ENCODE measurements around the gene ZNF385B. TPM values are rescaled to one million over a fixed set of nuclear protein-coding genes. Genes with fewer than 3 reads are reported as not detected.

Gene ZNF385B
- total RNA-seq, 1 experiment from 2014 or later = 2.2 TPM

DNA sequence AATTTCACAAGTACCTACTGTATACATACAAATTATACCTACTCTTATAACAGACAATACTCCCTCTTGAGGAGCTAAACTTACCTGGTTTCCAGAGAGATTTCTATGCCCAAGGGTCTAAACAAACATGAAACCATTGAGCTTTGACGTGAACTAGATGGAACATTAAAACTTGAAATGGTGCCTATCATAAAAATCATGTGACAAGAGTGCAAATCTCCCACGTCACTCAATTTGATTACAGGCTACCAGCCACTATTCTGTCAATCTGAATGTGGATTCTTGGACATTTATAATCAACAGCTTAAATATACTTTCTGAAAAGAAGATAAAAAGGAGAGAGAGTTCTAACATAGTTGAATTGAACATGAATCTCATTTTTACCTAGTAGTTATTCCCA, 299.7 kb downstream of the ZNF385B start:
- ChIA-PET CTCF (no interaction called here), POLR2A (no interaction called here)
- no peak for ATAC-seq
- H3K36me3 Mint-ChIP-seq = no peaks in the 10 kb centered on the region
- H3K4me3 Mint-ChIP-seq = no peak overlapping the region
- no peak for DNase-seq (ENCODE audit: low spot score)
- peaks cover 11% of the 10 kb centered on the region for H3K4me1 Mint-ChIP-seq
- H3K27me3 Mint-ChIP-seq (ENCODE audit: low read depth) = peaks cover 69% of the 10 kb centered on the region
- H3K9me3 Mint-ChIP-seq = no peaks in the 10 kb centered on the region
- no peak overlapping the region for H3K27ac Mint-ChIP-seq
- TF ChIP-seq, protein P1, sequence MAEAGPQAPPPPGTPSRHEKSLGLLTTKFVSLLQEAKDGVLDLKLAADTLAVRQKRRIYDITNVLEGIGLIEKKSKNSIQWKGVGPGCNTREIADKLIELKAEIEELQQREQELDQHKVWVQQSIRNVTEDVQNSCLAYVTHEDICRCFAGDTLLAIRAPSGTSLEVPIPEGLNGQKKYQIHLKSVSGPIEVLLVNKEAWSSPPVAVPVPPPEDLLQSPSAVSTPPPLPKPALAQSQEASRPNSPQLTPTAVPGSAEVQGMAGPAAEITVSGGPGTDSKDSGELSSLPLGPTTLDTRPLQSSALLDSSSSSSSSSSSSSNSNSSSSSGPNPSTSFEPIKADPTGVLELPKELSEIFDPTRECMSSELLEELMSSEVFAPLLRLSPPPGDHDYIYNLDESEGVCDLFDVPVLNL (CRISPR knock-in tag; IDR thresholded peaks at IDR 0.05; ENCODE audit: borderline replicate concordance, low read depth) = no peak
- TF ChIP-seq ZMAT4 (CRISPR knock-in tag; IDR thresholded peaks at IDR 0.05) (no peak), ZNF121 (CRISPR knock-in tag; IDR thresholded peaks at IDR 0.05) (no peak), STAT6 (CRISPR knock-in tag; conservative IDR thresholded peaks at IDR 0.05; ENCODE audit: low read depth) (no peak), FOXP1 (CRISPR knock-in tag; IDR thresholded peaks at IDR 0.05; ENCODE audit: borderline replicate concordance) (no peak), GRHL2 (CRISPR knock-in tag; IDR thresholded peaks at IDR 0.05; ENCODE audit: insufficient replicate concordance, severe bottlenecking) (no peak), ATF1 (CRISPR knock-in tag; IDR thresholded peaks at IDR 0.05) (no peak), IRF1 (CRISPR knock-in tag; IDR thresholded peaks at IDR 0.05) (no peak), SOX15 (CRISPR knock-in tag; IDR thresholded peaks at IDR 0.05) (no peak), GABPB1 (CRISPR knock-in tag; IDR thresholded peaks at IDR 0.05) (no peak), USF2 (CRISPR knock-in tag; IDR thresholded peaks at IDR 0.05) (no peak), ZNF532 (CRISPR knock-in tag; IDR thresholded peaks at IDR 0.05; ENCODE audit: borderline replicate concordance) (no peak), RELA (CRISPR knock-in tag; IDR thresholded peaks at IDR 0.05; ENCODE audit: borderline replicate concordance) (no peak)
- TF ChIP-seq, protein P2, sequence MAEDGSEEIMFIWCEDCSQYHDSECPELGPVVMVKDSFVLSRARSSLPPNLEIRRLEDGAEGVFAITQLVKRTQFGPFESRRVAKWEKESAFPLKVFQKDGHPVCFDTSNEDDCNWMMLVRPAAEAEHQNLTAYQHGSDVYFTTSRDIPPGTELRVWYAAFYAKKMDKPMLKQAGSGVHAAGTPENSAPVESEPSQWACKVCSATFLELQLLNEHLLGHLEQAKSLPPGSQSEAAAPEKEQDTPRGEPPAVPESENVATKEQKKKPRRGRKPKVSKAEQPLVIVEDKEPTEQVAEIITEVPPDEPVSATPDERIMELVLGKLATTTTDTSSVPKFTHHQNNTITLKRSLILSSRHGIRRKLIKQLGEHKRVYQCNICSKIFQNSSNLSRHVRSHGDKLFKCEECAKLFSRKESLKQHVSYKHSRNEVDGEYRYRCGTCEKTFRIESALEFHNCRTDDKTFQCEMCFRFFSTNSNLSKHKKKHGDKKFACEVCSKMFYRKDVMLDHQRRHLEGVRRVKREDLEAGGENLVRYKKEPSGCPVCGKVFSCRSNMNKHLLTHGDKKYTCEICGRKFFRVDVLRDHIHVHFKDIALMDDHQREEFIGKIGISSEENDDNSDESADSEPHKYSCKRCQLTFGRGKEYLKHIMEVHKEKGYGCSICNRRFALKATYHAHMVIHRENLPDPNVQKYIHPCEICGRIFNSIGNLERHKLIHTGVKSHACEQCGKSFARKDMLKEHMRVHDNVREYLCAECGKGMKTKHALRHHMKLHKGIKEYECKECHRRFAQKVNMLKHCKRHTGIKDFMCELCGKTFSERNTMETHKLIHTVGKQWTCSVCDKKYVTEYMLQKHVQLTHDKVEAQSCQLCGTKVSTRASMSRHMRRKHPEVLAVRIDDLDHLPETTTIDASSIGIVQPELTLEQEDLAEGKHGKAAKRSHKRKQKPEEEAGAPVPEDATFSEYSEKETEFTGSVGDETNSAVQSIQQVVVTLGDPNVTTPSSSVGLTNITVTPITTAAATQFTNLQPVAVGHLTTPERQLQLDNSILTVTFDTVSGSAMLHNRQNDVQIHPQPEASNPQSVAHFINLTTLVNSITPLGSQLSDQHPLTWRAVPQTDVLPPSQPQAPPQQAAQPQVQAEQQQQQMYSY (CRISPR knock-in tag; IDR thresholded peaks at IDR 0.05) = no peak
- TF ChIP-seq, protein P3, sequence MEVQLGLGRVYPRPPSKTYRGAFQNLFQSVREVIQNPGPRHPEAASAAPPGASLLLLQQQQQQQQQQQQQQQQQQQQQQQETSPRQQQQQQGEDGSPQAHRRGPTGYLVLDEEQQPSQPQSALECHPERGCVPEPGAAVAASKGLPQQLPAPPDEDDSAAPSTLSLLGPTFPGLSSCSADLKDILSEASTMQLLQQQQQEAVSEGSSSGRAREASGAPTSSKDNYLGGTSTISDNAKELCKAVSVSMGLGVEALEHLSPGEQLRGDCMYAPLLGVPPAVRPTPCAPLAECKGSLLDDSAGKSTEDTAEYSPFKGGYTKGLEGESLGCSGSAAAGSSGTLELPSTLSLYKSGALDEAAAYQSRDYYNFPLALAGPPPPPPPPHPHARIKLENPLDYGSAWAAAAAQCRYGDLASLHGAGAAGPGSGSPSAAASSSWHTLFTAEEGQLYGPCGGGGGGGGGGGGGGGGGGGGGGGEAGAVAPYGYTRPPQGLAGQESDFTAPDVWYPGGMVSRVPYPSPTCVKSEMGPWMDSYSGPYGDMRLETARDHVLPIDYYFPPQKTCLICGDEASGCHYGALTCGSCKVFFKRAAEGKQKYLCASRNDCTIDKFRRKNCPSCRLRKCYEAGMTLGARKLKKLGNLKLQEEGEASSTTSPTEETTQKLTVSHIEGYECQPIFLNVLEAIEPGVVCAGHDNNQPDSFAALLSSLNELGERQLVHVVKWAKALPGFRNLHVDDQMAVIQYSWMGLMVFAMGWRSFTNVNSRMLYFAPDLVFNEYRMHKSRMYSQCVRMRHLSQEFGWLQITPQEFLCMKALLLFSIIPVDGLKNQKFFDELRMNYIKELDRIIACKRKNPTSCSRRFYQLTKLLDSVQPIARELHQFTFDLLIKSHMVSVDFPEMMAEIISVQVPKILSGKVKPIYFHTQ (CRISPR knock-in tag; IDR thresholded peaks at IDR 0.05) = no peak
- TF ChIP-seq, protein P4, sequence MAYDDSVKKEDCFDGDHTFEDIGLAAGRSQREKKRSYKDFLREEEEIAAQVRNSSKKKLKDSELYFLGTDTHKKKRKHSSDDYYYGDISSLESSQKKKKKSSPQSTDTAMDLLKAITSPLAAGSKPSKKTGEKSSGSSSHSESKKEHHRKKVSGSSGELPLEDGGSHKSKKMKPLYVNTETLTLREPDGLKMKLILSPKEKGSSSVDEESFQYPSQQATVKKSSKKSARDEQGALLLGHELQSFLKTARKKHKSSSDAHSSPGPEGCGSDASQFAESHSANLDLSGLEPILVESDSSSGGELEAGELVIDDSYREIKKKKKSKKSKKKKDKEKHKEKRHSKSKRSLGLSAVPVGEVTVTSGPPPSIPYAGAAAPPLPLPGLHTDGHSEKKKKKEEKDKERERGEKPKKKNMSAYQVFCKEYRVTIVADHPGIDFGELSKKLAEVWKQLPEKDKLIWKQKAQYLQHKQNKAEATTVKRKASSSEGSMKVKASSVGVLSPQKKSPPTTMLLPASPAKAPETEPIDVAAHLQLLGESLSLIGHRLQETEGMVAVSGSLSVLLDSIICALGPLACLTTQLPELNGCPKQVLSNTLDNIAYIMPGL (CRISPR knock-in tag; IDR thresholded peaks at IDR 0.05) = no peak
